ENCODE data around the gene SPRTN. TPM values are rescaled to one million over a fixed set of nuclear protein-coding genes. Genes with fewer than 3 reads are reported as not detected.

Gene SPRTN
- total RNA-seq, 2 experiments from 2014 or later = 12.5 to 19.0 TPM

- Mint-ChIP-seq H3K36me3 (ENCODE audit: low read depth) (peaks cover 7% of the 10 kb centered on the region), H3K4me3 (no peak overlapping the region), H3K27me3 (no peaks in the 10 kb centered on the region), H3K27ac (peak overlapping the region; percentile 65), H3K9me3 (no peaks in the 10 kb centered on the region), H3K4me1 (peaks cover 39% of the 10 kb centered on the region)
- DNase-seq = no peak
- POLR2A ChIA-PET = no interaction called here
- CTCF ChIA-PET = interaction anchor here (0.8 to 1.2 kb wide), 2 partner anchors 50 to 167 kb away, joined by 3 read pairs; partner anchors contain the start of gene SPRTN
These were observed 49.9 kb downstream of the SPRTN start for GRCh38 chr1:231387770-231388669.

- H3K4me1 Mint-ChIP-seq = peaks cover 45% of the 10 kb centered on the region
- no peak overlapping the region for H3K27ac Mint-ChIP-seq
- H3K9me3 Mint-ChIP-seq = no peaks in the 10 kb centered on the region
- DNase-seq = no peak
- ChIA-PET CTCF (no interaction called here), POLR2A (no interaction called here)
- H3K36me3 Mint-ChIP-seq (ENCODE audit: low read depth) = peaks cover 9% of the 10 kb centered on the region
- H3K27me3 Mint-ChIP-seq = no peaks in the 10 kb centered on the region
- no peak overlapping the region for H3K4me3 Mint-ChIP-seq
These were observed 52.0 kb downstream of the SPRTN start for GRCh38 chr1:231390071-231390470.

- no peak overlapping the region for H3K27ac Mint-ChIP-seq
These were observed 54.5 kb downstream of the SPRTN start for GRCh38 chr1:231392389-231393131.

DNA sequence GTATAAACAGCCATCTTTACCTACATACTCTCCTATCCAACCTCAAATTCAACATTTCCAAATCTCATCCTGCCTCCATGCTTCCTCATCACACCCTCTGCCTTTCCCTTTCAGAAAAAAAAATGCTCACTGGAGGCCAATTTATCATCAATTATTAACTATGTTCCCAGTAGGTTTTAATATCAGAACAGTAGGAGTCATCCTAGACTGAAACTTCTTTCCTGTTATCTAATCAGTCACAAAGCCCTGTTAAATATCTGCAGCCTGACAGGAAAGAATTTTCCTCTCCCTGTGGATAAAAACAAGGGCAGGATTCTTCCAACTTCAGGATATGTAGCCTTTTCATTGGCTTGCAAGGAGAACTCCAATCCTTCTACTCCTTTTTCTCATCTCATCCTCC is 55.6 kb downstream of the SPRTN start:
- Mint-ChIP-seq H3K4me1 (peaks cover 40% of the 10 kb centered on the region), H3K27ac (no peak overlapping the region), H3K9me3 (no peaks in the 10 kb centered on the region), H3K27me3 (no peaks in the 10 kb centered on the region), H3K4me3 (no peak overlapping the region), H3K36me3 (ENCODE audit: low read depth) (peaks cover 20% of the 10 kb centered on the region)
- DNase-seq = no peak
- CTCF ChIA-PET = interaction anchor here (1.3 kb wide), 1 partner anchor 16 kb away, joined by 4 read pairs; no protein-coding TSS in a partner anchor
- POLR2A ChIA-PET = no interaction called here

More at GRCh38 chr1:231392389-231393131, 54.5 kb downstream of the SPRTN start:
- H3K4me1 Mint-ChIP-seq = peaks cover 49% of the 10 kb centered on the region
- ChIA-PET POLR2A (interaction anchor here (0.7 kb wide), 1 partner anchor 317 kb away, joined by 3 read pairs; no protein-coding TSS in a partner anchor), CTCF (interaction anchor here (0.6 to 1.3 kb wide), 5 partner anchors 9 to 225 kb away, joined by 3 to 4 read pairs (median 3); no protein-coding TSS in a partner anchor)
- no peaks in the 10 kb centered on the region for H3K9me3 Mint-ChIP-seq
- H3K4me3 Mint-ChIP-seq = no peak overlapping the region
- peaks cover 15% of the 10 kb centered on the region for H3K36me3 Mint-ChIP-seq (ENCODE audit: low read depth)
- DNase-seq = no peak
- H3K27me3 Mint-ChIP-seq = no peaks in the 10 kb centered on the region

- H3K4me3 Mint-ChIP-seq = no peak overlapping the region
- H3K27ac Mint-ChIP-seq = no peak overlapping the region
- POLR2A ChIA-PET = no interaction called here
- peaks cover 18% of the 10 kb centered on the region for H3K36me3 Mint-ChIP-seq (ENCODE audit: low read depth)
- no peaks in the 10 kb centered on the region for H3K27me3 Mint-ChIP-seq
- peaks cover 28% of the 10 kb centered on the region for H3K4me1 Mint-ChIP-seq
- DNase-seq = no peak
- CTCF ChIA-PET = interaction anchor here (1.1 to 1.5 kb wide), 2 partner anchors 15 to 20 kb away, joined by 3 read pairs; no protein-coding TSS in a partner anchor
- no peaks in the 10 kb centered on the region for H3K9me3 Mint-ChIP-seq
These were observed 57.2 kb downstream of the SPRTN start for GRCh38 chr1:231395076-231395997.

GRCh38 chr1:231395998-231396390 is 57.9 kb downstream of the SPRTN start:
- peaks cover 16% of the 10 kb centered on the region for H3K36me3 Mint-ChIP-seq (ENCODE audit: low read depth)
- CTCF ChIA-PET = interaction anchor here (1.1 to 1.5 kb wide), 2 partner anchors 14 to 21 kb away, joined by 3 read pairs; no protein-coding TSS in a partner anchor
- POLR2A ChIA-PET = no interaction called here
- H3K4me3 Mint-ChIP-seq = no peak overlapping the region
- DNase-seq = no peak
- H3K27ac Mint-ChIP-seq = no peak overlapping the region
- peaks cover 21% of the 10 kb centered on the region for H3K4me1 Mint-ChIP-seq
- no peaks in the 10 kb centered on the region for H3K27me3 Mint-ChIP-seq
- no peaks in the 10 kb centered on the region for H3K9me3 Mint-ChIP-seq

DNA sequence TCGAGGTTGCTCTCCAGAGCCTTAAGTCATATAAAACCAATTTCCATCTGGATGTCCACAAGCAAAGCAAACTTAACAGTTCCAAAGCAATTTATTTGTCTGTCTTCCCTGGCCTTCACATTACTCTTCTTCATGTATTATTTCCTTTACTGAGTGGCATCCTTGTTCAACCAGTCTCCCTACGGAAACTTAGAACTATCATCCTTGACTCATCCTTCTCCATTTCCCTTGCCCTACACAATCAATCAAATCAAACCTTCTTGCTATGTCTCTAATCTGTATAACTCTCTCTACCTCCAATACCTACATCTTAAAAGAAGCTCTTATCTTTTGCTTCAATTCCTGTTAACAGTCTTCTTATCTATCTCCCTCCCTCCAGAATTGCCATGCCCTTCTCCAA is 58.5 kb downstream of the SPRTN start:
- peaks cover 18% of the 10 kb centered on the region for H3K36me3 Mint-ChIP-seq (ENCODE audit: low read depth)
- H3K9me3 Mint-ChIP-seq = no peaks in the 10 kb centered on the region
- H3K4me3 Mint-ChIP-seq = no peak overlapping the region
- peaks cover 18% of the 10 kb centered on the region for H3K4me1 Mint-ChIP-seq
- no peak for DNase-seq
- CTCF ChIA-PET = interaction anchor here (1.3 kb wide), 1 partner anchor 25 kb away, joined by 3 read pairs; no protein-coding TSS in a partner anchor
- POLR2A ChIA-PET = no interaction called here
- no peak overlapping the region for H3K27ac Mint-ChIP-seq
- no peaks in the 10 kb centered on the region for H3K27me3 Mint-ChIP-seq

- Mint-ChIP-seq H3K4me1 (peaks cover 13% of the 10 kb centered on the region), H3K9me3 (no peaks in the 10 kb centered on the region), H3K27me3 (no peaks in the 10 kb centered on the region), H3K4me3 (no peak overlapping the region), H3K36me3 (ENCODE audit: low read depth) (peaks cover 20% of the 10 kb centered on the region), H3K27ac (no peak overlapping the region)
- CTCF ChIA-PET = interaction anchor here (1.3 kb wide), 1 partner anchor 23 kb away, joined by 3 read pairs; no protein-coding TSS in a partner anchor
- POLR2A ChIA-PET = no interaction called here
- no peak for DNase-seq
These were observed 60.0 kb downstream of the SPRTN start for GRCh38 chr1:231397886-231398671.

- Mint-ChIP-seq H3K27me3 (no peaks in the 10 kb centered on the region), H3K27ac (no peak overlapping the region), H3K4me1 (peaks cover 5% of the 10 kb centered on the region), H3K9me3 (no peaks in the 10 kb centered on the region), H3K4me3 (no peak overlapping the region), H3K36me3 (ENCODE audit: low read depth) (peaks cover 22% of the 10 kb centered on the region)
- ChIA-PET CTCF (interaction anchor here (1.5 kb wide), 2 partner anchors 9 to 13 kb away, joined by 3 read pairs; no protein-coding TSS in a partner anchor), POLR2A (no interaction called here)
- no peak for DNase-seq
These were observed 63.4 kb downstream of the SPRTN start for GRCh38 chr1:231401478-231401877.

- POLR2A ChIA-PET = interaction anchor here (0.6 kb wide), 1 partner anchor 128 kb away, joined by 5 read pairs; no protein-coding TSS in a partner anchor
- CTCF ChIA-PET = interaction anchor here (0.6 to 1.4 kb wide), 3 partner anchors 41 to 56 kb away, joined by 3 to 4 read pairs (median 3); no protein-coding TSS in a partner anchor
- no peaks in the 10 kb centered on the region for H3K27me3 Mint-ChIP-seq
- peaks cover 3% of the 10 kb centered on the region for H3K4me1 Mint-ChIP-seq
- no peaks in the 10 kb centered on the region for H3K9me3 Mint-ChIP-seq
- no peak for DNase-seq
- no peak overlapping the region for H3K4me3 Mint-ChIP-seq
- H3K36me3 Mint-ChIP-seq (ENCODE audit: low read depth) = peaks cover 9% of the 10 kb centered on the region
- H3K27ac Mint-ChIP-seq = no peak overlapping the region
These were observed 66.2 kb downstream of the SPRTN start for GRCh38 chr1:231404318-231404717.

Data from activated CD4-positive, alpha-beta T cell treated with anti-CD3 and anti-CD28 coated beads, Interleukin-2, amount 10 ng/mL, durations not matched to agents 7 days and 5 days (primary cell).